A549 (cell line): ENCODE measurements around the gene C1QTNF3. TPM values are rescaled to one million over a fixed set of nuclear protein-coding genes. Genes with fewer than 3 reads are reported as not detected.

Experiments used
- ATAC-seq, 2 experiments: fragments of 200-7000 bp in 1 of 2; fragments of >200 bp in 1 of 2; cut with Nextera tagmentation in 1 of 2; cut with Tn5 transposase in 1 of 2; 3 replicates each; pipeline versions ENCODE4 v1.8.0 to v1.9.1; 2018 to 2020; ENCODE audit warnings: mild to moderate bottlenecking in 1 of 2, moderate library complexity in 1 of 2
- CTCF ChIA-PET: fragments of 300-600 bp; sonication (Branson Sonifier 250); formaldehyde crosslinking; extraction: SDS; loops from one replicate; lab custom pipeline; 2021; ENCODE audit warnings: antibody characterized with exemption, inconsistent platforms; lab: Yijun Ruan, JAX
- POLR2A ChIA-PET: fragments of 350-600 bp; formaldehyde crosslinking; extraction: SDS; loops from one replicate; lab custom pipeline; 2021; ENCODE audit warnings: antibody characterized with exemption, inconsistent platforms; lab: Yijun Ruan, JAX
- DNase-seq, 2 experiments: peaks; one replicate each; pipeline versions ENCODE4 v3.0.0 to v3.0.0-alpha.2; 2011 to 2016; ENCODE audit warnings: low read depth in 1 of 2, low spot score in 1 of 2
- FAIRE-seq: peaks from 2 replicates; lab custom pipeline; 2011; peaks lifted over from hg19 to GRCh38; lab: Jason Lieb, UNC
- H3K27ac ChIP-seq, 2 experiments: fragments of >200 bp; sonication (Bioruptor Twin); formaldehyde crosslinking; 3 replicates each; pipeline ENCODE4 v1.5.1; 2016 to 2017
- H3K4me1 ChIP-seq: fragments of >200 bp; sonication (Bioruptor Twin); formaldehyde crosslinking; 3 replicates; pipeline ENCODE4 v1.6.1; 2016
- H3K4me2 ChIP-seq: fragments of >200 bp; sonication (Bioruptor Twin); formaldehyde crosslinking; 3 replicates; pipeline ENCODE4 v1.6.1; 2016
- H3K4me3 ChIP-seq: fragments of >200 bp; sonication (Bioruptor Twin); formaldehyde crosslinking; 3 replicates; pipeline ENCODE4 v1.5.1; 2016
- H3K9me3 ChIP-seq: fragments of >200 bp; sonication (Bioruptor Twin); formaldehyde crosslinking; 3 replicates; pipeline ENCODE4 v1.6.1; 2016
- CEBPB ChIP-seq, 2 experiments: fragments of >200 bp in 1 of 2; sonication (Bioruptor Twin) in 1 of 2; formaldehyde crosslinking in 1 of 2; IDR thresholded peaks; 2 replicates each; pipeline ENCODE4 v1.6.1; 2012 to 2016
- CHD4 ChIP-seq: fragments of 200-600 bp; sonication (generic); IDR thresholded peaks from 2 replicates; pipeline ENCODE4 v1.6.1; 2016; ENCODE audit warnings: antibody characterized with exemption, mild to moderate bottlenecking, borderline replicate concordance
- CTCF ChIP-seq: fragments of >200 bp; sonication (Bioruptor Twin); formaldehyde crosslinking; IDR thresholded peaks from 3 replicates; pipeline ENCODE4 v1.5.1; 2016
- EHF ChIP-seq: fragments of 250-450 bp; sonication (Bioruptor Pico); IDR thresholded peaks from 2 replicates; pipeline ENCODE4 v1.5.0; 2020; ENCODE audit warnings: mild to moderate bottlenecking
- EHMT2 ChIP-seq: fragments of 200-600 bp; sonication (generic); IDR thresholded peaks from 2 replicates; pipeline ENCODE4 v1.6.1; 2016; ENCODE audit warnings: antibody characterized with exemption, low read depth, mild to moderate bottlenecking, moderate library complexity
- EP300 ChIP-seq, 2 experiments: fragments of >200 bp; sonication (Bioruptor Twin); formaldehyde crosslinking; IDR thresholded peaks; 2 replicates in 1 of 2; 3 replicates in 1 of 2; pipeline ENCODE4 v1.6.1; 2016 to 2017
- FOSB ChIP-seq: fragments of 250-450 bp; sonication (Bioruptor Pico); IDR thresholded peaks from 2 replicates; pipeline ENCODE4 v1.5.0; 2020; ENCODE audit warnings: mild to moderate bottlenecking, moderate library complexity
- HEYL ChIP-seq: fragments of 250-450 bp; sonication (Bioruptor Pico); IDR thresholded peaks from 2 replicates; pipeline ENCODE4 v1.8.0; 2021; ENCODE audit warnings: mild to moderate bottlenecking, moderate library complexity
- HOXA7 ChIP-seq: fragments of 250-450 bp; sonication (Bioruptor Pico); IDR thresholded peaks from 2 replicates; pipeline ENCODE4 v1.5.0; 2020; ENCODE audit warnings: mild to moderate bottlenecking, moderate library complexity
- HOXB13 ChIP-seq: fragments of 250-450 bp; sonication (Bioruptor Pico); IDR thresholded peaks from 2 replicates; pipeline ENCODE4 v1.5.0; 2020; ENCODE audit warnings: low read depth, mild to moderate bottlenecking, moderate library complexity
- HOXB5 ChIP-seq: fragments of 250-450 bp; sonication (Bioruptor Pico); IDR thresholded peaks from 2 replicates; pipeline ENCODE4 v1.5.0; 2020; ENCODE audit warnings: mild to moderate bottlenecking, moderate library complexity
- JUN ChIP-seq, 2 experiments: fragments of >200 bp; sonication (Bioruptor Twin); formaldehyde crosslinking; IDR thresholded peaks; 2 replicates in 1 of 2; 3 replicates in 1 of 2; pipeline ENCODE4 v1.6.1; 2016 to 2017
- JUNB ChIP-seq: fragments of >200 bp; sonication (Bioruptor Twin); formaldehyde crosslinking; IDR thresholded peaks from 2 replicates; pipeline ENCODE4 v1.6.1; 2016
- KDM1A ChIP-seq: fragments of 200-600 bp; sonication (generic); IDR thresholded peaks from 2 replicates; pipeline ENCODE4 v1.6.1; 2016; ENCODE audit warnings: low read depth, mild to moderate bottlenecking
- KDM5A ChIP-seq: fragments of 200-600 bp; sonication (generic); IDR thresholded peaks from 2 replicates; pipeline ENCODE4 v1.6.1; 2016; ENCODE audit warnings: antibody characterized with exemption, mild to moderate bottlenecking
- MAX ChIP-seq: IDR thresholded peaks from 2 replicates; pipeline ENCODE4 v1.6.1; 2012
- MYC ChIP-seq: IDR thresholded peaks from 2 replicates; pipeline ENCODE4 v1.6.1; 2012; ENCODE audit warnings: mild to moderate bottlenecking, inconsistent platforms, low read length, improper control_type of control experiment, borderline replicate concordance
- NR3C1 ChIP-seq: fragments of >200 bp; sonication (Bioruptor Twin); formaldehyde crosslinking; IDR thresholded peaks from 3 replicates; pipeline ENCODE4 v1.6.1; 2017
- POLR2A ChIP-seq: IDR thresholded peaks from 2 replicates; pipeline ENCODE4 v1.6.1; 2012; ENCODE audit warnings: mild to moderate bottlenecking, low read length
- RARB ChIP-seq: fragments of 250-450 bp; sonication (Bioruptor Pico); IDR thresholded peaks from 2 replicates; pipeline ENCODE4 v1.8.0; 2021; ENCODE audit warnings: mild to moderate bottlenecking, moderate library complexity
- RCOR1 ChIP-seq: fragments of 150-350 bp; IDR thresholded peaks from 2 replicates; pipeline ENCODE4 v1.6.1; 2014; ENCODE audit warnings: antibody characterized with exemption, low read length, low read depth
- RFX5 ChIP-seq: fragments of 450-650 bp; IDR thresholded peaks from 2 replicates; pipeline ENCODE4 v1.7.1; 2014; ENCODE audit warnings: antibody characterized with exemption, mild to moderate bottlenecking, moderate library complexity
- RNF2 ChIP-seq: fragments of 200-600 bp; sonication (generic); IDR thresholded peaks from 2 replicates; pipeline ENCODE4 v1.6.1; 2016; ENCODE audit warnings: low read depth, mild to moderate bottlenecking, antibody characterized with exemption, moderate library complexity, borderline replicate concordance
- SREBF2 ChIP-seq: fragments of 450-650 bp; IDR thresholded peaks from 2 replicates; pipeline ENCODE4 v1.6.1; 2014; ENCODE audit warnings: mild to moderate bottlenecking, moderate library complexity
- ZFP36 ChIP-seq: fragments of 450-650 bp; IDR thresholded peaks from 2 replicates; pipeline ENCODE4 v1.6.1; 2014; ENCODE audit warnings: borderline replicate concordance; ENCODE audit not compliant: partially characterized antibody
- WGBS: methylation state at CpG from one replicate; pipeline ENCODE4 v1.1.6; 2017; ENCODE audit errors: missing lambda C conversion rate; 5-methylcytosine and 5-hydroxymethylcytosine counted together
- polyA plus RNA-seq, 4 experiments: library from polyadenylated mRNA; depleted of rRNA in 3 of 4; stranded (reverse); fragments of >200 nt; fragmentation: RNase III in 1 of 4; extraction: RNeasy Plus Mini Kit Qiagen cat#74134 plus additional on column Dnase treatment in 1 of 4; gene quantifications; 2 replicates in 3 of 4; 3 replicates in 1 of 4; pipeline ENCODE4 v1.2.3, GENCODE V29; 2011 to 2017
- TF ChIP-seq, protein P1 (sequence below): fragments of 150-350 bp; IDR thresholded peaks from 2 replicates; pipeline ENCODE4 v1.6.1; 2014; ENCODE audit warnings: low read depth, mild to moderate bottlenecking, low read length
- TF ChIP-seq, protein P2 (sequence below): fragments of 200-600 bp; sonication (generic); IDR thresholded peaks from 2 replicates; pipeline ENCODE4 v1.6.1; 2016; ENCODE audit warnings: antibody characterized with exemption, mild to moderate bottlenecking, moderate library complexity

The C1QTNF3 gene
- polyA plus RNA-seq, 2 of the 4 experiments (the other 2 are of a cell fraction), result 0.26 to 1.4 TPM

GRCh38 chr5:34059977-34060376 lies 17.0 kb upstream of the C1QTNF3 start:
- H3K4me1 ChIP-seq, result no peaks in the 10 kb centered on the region
- FAIRE-seq (no peak), ATAC-seq (no peak), DNase-seq (no peak)
- WGBS, result 79% methylated on average over 1 of the region's 1 CpG
- H3K4me2 ChIP-seq, result no peak overlapping the region
- no peak overlapping the region for H3K27ac ChIP-seq
- TF ChIP-seq POLR2A, result no peak
- no peak for TF ChIP-seq RCOR1
- no peak for TF ChIP-seq EHMT2
- ChIA-PET POLR2A (no interaction called here), CTCF (interaction anchor here (0.9 kb wide), 1 partner anchor 26 kb away, joined by 3 read pairs; no protein-coding TSS in a partner anchor)
- no peak overlapping the region for H3K4me3 ChIP-seq
- H3K9me3 ChIP-seq, result no peaks in the 10 kb centered on the region; the same call in 2 of the 3 replicates

DNA sequence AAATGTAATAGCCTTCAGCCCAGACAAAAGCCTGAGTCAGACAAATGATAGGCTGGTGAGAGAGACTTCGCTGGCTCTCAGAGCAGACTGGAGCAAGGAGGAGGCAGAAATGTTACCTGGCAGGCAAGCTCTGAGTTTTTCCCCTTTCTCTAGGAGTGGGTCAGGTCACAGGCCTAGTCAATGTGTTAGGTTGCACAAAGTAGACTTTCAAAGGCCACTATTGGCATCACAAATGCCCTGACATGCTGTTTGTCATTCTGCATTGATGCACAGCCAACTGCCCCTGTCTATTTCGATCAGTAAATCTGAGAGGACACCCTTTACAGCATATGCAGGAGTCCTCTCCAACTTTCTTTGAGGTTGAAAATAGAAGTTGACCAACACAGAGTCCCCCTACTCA lies 15.5 kb upstream of the C1QTNF3 start:
- Histone ChIP-seq H3K4me1 (no peaks in the 10 kb centered on the region), H3K4me3 (no peak overlapping the region), H3K4me2 (no peak overlapping the region), H3K27ac (no peak overlapping the region), H3K9me3 (no peaks in the 10 kb centered on the region; the same call in 2 of the 3 replicates)
- TF ChIP-seq KDM1A, result no peak
- no peak for TF ChIP-seq ZFP36
- no peak for TF ChIP-seq CEBPB (IDR thresholded peaks at IDR 0.05)
- TF ChIP-seq HOXB5, result no peak
- TF ChIP-seq NR3C1, result no peak
- TF ChIP-seq RCOR1, result no peak
- no peak for TF ChIP-seq EHF (CRISPR knock-in tag)
- TF ChIP-seq FOSB (CRISPR knock-in tag), result no peak
- no peak for TF ChIP-seq CTCF
- CTCF ChIA-PET, result no interaction called here
- POLR2A ChIA-PET, result no interaction called here
- no peak for DNase-seq
- no peak for FAIRE-seq
- no peak for ATAC-seq
- WGBS, result 29% methylated on average over 2 of the region's 2 CpGs

- no peak for ATAC-seq
Observed at GRCh38 chr5:34057569-34057968, 14.6 kb upstream of the C1QTNF3 start.

More at GRCh38 chr5:34057569-34057968, 14.6 kb upstream of the C1QTNF3 start:
- Histone ChIP-seq H3K27ac (no peak overlapping the region), H3K9me3 (no peaks in the 10 kb centered on the region; the same call in 2 of the 3 replicates)
- TF ChIP-seq MYC (no peak), HOXA7 (CRISPR knock-in tag) (no peak), JUN (IDR thresholded peaks at IDR 0.05) (no peak), RFX5 (no peak), CTCF (no peak), HOXB13 (CRISPR knock-in tag) (no peak), SREBF2 (no peak), EP300 (IDR thresholded peaks at IDR 0.05) (no peak), RNF2 (no peak), RARB (no peak), MAX (no peak), HEYL (CRISPR knock-in tag) (no peak), CHD4 (no peak), RCOR1 (no peak), EHF (CRISPR knock-in tag) (no peak), KDM5A (no peak), JUNB (no peak)
- TF ChIP-seq, protein P1, sequence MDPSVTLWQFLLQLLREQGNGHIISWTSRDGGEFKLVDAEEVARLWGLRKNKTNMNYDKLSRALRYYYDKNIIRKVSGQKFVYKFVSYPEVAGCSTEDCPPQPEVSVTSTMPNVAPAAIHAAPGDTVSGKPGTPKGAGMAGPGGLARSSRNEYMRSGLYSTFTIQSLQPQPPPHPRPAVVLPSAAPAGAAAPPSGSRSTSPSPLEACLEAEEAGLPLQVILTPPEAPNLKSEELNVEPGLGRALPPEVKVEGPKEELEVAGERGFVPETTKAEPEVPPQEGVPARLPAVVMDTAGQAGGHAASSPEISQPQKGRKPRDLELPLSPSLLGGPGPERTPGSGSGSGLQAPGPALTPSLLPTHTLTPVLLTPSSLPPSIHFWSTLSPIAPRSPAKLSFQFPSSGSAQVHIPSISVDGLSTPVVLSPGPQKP, result no peak
- TF ChIP-seq, protein P2, sequence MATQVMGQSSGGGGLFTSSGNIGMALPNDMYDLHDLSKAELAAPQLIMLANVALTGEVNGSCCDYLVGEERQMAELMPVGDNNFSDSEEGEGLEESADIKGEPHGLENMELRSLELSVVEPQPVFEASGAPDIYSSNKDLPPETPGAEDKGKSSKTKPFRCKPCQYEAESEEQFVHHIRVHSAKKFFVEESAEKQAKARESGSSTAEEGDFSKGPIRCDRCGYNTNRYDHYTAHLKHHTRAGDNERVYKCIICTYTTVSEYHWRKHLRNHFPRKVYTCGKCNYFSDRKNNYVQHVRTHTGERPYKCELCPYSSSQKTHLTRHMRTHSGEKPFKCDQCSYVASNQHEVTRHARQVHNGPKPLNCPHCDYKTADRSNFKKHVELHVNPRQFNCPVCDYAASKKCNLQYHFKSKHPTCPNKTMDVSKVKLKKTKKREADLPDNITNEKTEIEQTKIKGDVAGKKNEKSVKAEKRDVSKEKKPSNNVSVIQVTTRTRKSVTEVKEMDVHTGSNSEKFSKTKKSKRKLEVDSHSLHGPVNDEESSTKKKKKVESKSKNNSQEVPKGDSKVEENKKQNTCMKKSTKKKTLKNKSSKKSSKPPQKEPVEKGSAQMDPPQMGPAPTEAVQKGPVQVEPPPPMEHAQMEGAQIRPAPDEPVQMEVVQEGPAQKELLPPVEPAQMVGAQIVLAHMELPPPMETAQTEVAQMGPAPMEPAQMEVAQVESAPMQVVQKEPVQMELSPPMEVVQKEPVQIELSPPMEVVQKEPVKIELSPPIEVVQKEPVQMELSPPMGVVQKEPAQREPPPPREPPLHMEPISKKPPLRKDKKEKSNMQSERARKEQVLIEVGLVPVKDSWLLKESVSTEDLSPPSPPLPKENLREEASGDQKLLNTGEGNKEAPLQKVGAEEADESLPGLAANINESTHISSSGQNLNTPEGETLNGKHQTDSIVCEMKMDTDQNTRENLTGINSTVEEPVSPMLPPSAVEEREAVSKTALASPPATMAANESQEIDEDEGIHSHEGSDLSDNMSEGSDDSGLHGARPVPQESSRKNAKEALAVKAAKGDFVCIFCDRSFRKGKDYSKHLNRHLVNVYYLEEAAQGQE, result no peak
- TF ChIP-seq, all 56 proteins: peak for 0
- Histone ChIP-seq H3K4me2 (no peak overlapping the region), H3K4me1 (no peaks in the 10 kb centered on the region), H3K4me3 (no peak overlapping the region)
- ChIA-PET POLR2A (no interaction called here), CTCF (no interaction called here)
- FAIRE-seq (no peak), DNase-seq (no peak)
- WGBS, result 68% methylated on average over 5 of the region's 5 CpGs
